ENCODE data around the gene ARMH1.

The ARMH1 gene

DNA sequence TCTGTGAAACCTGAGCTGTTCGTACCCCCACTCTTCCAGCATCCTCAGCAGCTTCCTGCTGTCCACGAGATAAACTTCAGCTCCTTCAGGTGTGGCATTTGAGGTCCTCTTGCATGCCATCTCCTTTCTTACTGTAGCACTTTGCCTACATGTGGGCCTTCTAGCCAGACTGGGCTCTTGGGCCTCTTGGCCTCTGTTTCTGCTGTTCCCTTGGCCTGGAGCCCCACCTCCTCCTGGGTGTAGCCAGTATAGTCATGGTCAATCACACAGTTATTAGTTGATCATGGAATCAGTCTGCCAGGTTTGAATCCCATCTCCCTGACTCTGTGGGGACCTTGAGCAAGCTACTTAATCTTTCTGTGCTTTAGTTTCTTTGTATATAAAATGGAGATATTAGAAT lies 26.6 kb upstream of the ARMH1 start:
- Histone ChIP-seq H3K36me3 (replicated peaks; ENCODE audit: low read depth, low read length) (no peaks in the 10 kb centered on the region), H4K20me1 (ENCODE audit: insufficient read depth, low read length) (no peaks in the 10 kb centered on the region), H3K4me1 (ENCODE audit: low read length) (no peaks in the 10 kb centered on the region), H3K27me3 (ENCODE audit: low read depth, low read length) (no peaks in the 10 kb centered on the region), H3K4me3 (ENCODE audit: low read length) (no peak overlapping the region), H2AFZ (ENCODE audit: low read depth, low read length) (no peak overlapping the region), H3K27ac (ENCODE audit: low read length) (no peak overlapping the region), H3K9me3 (ENCODE audit: insufficient read depth, low read length) (no peaks in the 10 kb centered on the region), H3K79me2 (ENCODE audit: low read length) (no peaks in the 10 kb centered on the region), H3K4me2 (ENCODE audit: low read length) (no peak overlapping the region), H3K9ac (ENCODE audit: low read length) (no peak overlapping the region)
- no peak for TF ChIP-seq EZH2phosphoT487 (IDR thresholded peaks at IDR 0.05; ENCODE audit: low read depth)
- TF ChIP-seq, protein P1, sequence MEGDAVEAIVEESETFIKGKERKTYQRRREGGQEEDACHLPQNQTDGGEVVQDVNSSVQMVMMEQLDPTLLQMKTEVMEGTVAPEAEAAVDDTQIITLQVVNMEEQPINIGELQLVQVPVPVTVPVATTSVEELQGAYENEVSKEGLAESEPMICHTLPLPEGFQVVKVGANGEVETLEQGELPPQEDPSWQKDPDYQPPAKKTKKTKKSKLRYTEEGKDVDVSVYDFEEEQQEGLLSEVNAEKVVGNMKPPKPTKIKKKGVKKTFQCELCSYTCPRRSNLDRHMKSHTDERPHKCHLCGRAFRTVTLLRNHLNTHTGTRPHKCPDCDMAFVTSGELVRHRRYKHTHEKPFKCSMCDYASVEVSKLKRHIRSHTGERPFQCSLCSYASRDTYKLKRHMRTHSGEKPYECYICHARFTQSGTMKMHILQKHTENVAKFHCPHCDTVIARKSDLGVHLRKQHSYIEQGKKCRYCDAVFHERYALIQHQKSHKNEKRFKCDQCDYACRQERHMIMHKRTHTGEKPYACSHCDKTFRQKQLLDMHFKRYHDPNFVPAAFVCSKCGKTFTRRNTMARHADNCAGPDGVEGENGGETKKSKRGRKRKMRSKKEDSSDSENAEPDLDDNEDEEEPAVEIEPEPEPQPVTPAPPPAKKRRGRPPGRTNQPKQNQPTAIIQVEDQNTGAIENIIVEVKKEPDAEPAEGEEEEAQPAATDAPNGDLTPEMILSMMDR (IDR thresholded peaks at IDR 0.05; ENCODE audit: low read depth, low read length), result no peak

DNA sequence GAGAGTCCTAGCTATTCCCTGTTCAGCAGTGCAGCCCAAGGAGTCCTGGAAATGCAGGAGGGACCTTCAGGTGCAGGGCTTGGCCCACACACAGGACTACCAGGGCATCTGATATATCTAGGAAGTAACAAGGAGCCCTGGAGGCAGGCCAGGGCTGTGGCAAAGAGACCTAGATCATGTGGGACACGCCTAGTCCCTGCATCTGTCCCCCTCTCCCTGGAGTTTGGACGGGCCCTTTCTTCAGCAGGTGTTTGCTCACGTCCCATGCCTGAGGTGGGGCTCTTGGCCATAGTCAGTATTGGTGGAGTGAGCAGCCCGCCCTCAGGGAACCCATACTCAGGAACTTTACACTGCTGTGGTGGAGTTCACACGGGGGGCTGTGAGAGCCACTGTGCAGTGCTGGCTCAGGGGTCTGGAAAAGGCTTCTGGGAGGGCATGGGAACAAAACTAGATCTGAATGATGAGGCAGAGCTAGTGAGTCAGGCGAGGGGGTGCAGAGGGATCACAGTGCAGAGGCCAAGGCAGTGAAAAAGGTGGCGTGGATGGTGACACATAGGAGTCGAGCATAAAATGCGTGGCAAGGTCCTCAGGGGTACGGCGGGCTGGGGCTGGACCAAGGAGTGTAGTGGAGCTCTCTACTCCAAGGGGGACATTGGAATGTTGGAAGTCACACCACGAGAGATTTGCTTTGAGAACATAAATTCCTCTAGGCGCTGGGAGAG lies 25.8 kb upstream of the ARMH1 start:
- Histone ChIP-seq H3K4me2 (ENCODE audit: low read length) (no peak overlapping the region), H3K4me3 (ENCODE audit: low read length) (no peak overlapping the region), H3K36me3 (replicated peaks; ENCODE audit: low read depth, low read length) (no peaks in the 10 kb centered on the region), H4K20me1 (ENCODE audit: insufficient read depth, low read length) (no peaks in the 10 kb centered on the region), H3K9ac (ENCODE audit: low read length) (no peak overlapping the region), H3K79me2 (ENCODE audit: low read length) (no peaks in the 10 kb centered on the region), H3K4me1 (ENCODE audit: low read length) (no peaks in the 10 kb centered on the region), H3K9me3 (ENCODE audit: insufficient read depth, low read length) (no peaks in the 10 kb centered on the region), H2AFZ (ENCODE audit: low read depth, low read length) (no peak overlapping the region), H3K27ac (ENCODE audit: low read length) (no peak overlapping the region), H3K27me3 (ENCODE audit: low read depth, low read length) (no peaks in the 10 kb centered on the region)
- TF ChIP-seq, protein P1 (IDR thresholded peaks at IDR 0.05; ENCODE audit: low read depth, low read length), result no peak

DNA sequence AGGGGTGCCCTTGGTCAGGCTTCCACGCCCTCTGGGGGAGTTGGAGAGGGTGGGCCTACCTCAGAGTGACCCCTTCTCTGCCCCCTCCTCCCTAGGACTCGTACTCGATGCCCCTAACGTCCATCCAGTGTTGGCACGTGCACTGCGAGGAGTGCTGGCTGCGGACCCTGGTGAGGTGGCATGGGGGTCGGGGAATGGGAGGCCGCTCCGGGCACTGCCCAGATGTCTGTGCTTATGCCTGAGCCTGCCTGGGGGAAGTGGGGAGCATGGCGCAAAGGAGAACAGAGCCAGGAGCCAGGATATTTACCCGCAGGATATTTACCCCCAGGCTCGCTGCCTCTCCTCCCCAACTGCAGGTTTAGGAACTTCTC lies 24.7 kb upstream of the ARMH1 start:
- Histone ChIP-seq H4K20me1 (ENCODE audit: insufficient read depth, low read length) (no peaks in the 10 kb centered on the region), H3K27ac (ENCODE audit: low read length) (no peak overlapping the region), H3K36me3 (replicated peaks; ENCODE audit: low read depth, low read length) (no peaks in the 10 kb centered on the region), H3K4me2 (ENCODE audit: low read length) (no peak overlapping the region), H3K27me3 (ENCODE audit: low read depth, low read length) (no peaks in the 10 kb centered on the region), H3K4me1 (ENCODE audit: low read length) (no peaks in the 10 kb centered on the region), H3K9me3 (ENCODE audit: insufficient read depth, low read length) (no peaks in the 10 kb centered on the region), H3K4me3 (ENCODE audit: low read length) (no peak overlapping the region), H3K9ac (ENCODE audit: low read length) (no peak overlapping the region), H3K79me2 (ENCODE audit: low read length) (no peaks in the 10 kb centered on the region), H2AFZ (ENCODE audit: low read depth, low read length) (no peak overlapping the region)
- TF ChIP-seq, protein P1 (IDR thresholded peaks at IDR 0.05; ENCODE audit: low read depth, low read length), result no peak
- no peak for TF ChIP-seq EZH2phosphoT487 (IDR thresholded peaks at IDR 0.05; ENCODE audit: low read depth)

DNA sequence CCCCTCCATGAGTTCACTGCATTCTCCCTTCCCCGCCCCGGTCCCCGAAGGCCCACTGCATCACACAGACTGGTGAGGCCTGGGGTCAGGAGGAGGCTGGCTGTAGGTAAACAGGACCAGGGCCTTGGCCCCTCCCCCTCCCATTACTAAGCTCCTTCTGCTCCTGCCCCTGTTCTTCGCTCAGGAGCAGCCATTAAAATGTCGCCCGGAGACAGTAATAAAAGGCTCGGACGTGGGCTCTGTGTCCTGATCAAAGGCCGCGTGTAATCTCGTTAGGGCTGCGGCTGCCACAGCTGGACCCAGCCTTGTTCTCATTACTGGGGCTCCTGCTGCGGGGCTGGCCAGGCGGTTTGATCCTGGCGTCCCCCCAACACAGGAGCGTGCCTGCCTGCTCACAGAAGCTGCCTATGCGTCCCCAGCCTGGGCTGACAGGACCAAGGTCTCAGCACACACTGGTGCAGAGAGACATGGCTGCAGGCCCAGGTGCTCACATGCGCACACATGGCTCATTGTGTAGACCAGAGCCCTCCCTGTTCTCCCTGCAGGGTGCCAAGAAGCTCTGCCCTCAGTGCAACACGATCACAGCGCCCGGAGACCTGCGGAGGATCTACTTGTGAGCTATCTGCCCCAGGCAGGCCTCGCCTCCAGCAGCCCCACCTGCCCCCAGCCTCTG lies 24.2 kb upstream of the ARMH1 start:
- Histone ChIP-seq H3K4me3 (ENCODE audit: low read length) (no peak overlapping the region), H3K27ac (ENCODE audit: low read length) (no peak overlapping the region), H3K79me2 (ENCODE audit: low read length) (no peaks in the 10 kb centered on the region), H3K4me2 (ENCODE audit: low read length) (no peak overlapping the region), H3K36me3 (replicated peaks; ENCODE audit: low read depth, low read length) (no peaks in the 10 kb centered on the region), H4K20me1 (ENCODE audit: insufficient read depth, low read length) (no peaks in the 10 kb centered on the region), H3K4me1 (ENCODE audit: low read length) (no peaks in the 10 kb centered on the region), H3K9ac (ENCODE audit: low read length) (no peak overlapping the region), H3K27me3 (ENCODE audit: low read depth, low read length) (no peaks in the 10 kb centered on the region), H2AFZ (ENCODE audit: low read depth, low read length) (no peak overlapping the region), H3K9me3 (ENCODE audit: insufficient read depth, low read length) (no peaks in the 10 kb centered on the region)
- TF ChIP-seq, protein P1 (IDR thresholded peaks at IDR 0.05; ENCODE audit: low read depth, low read length), result no peak
- no peak for TF ChIP-seq EZH2phosphoT487 (IDR thresholded peaks at IDR 0.05; ENCODE audit: low read depth)
